Left lung (tissue), 10 donors: ENCODE measurements around the gene EPM2A. TPM values are rescaled to one million over a fixed set of nuclear protein-coding genes. Genes with fewer than 3 reads are reported as not detected.

Experiments
- ATAC-seq: fragments of 200-7000 bp; cut with Tn5 transposase; one replicate; pipeline ENCODE4 v1.9.1; 2020; ENCODE audit warnings: moderate library complexity
- DNase-seq, 4 donors: peaks; one replicate each; pipeline ENCODE4 v3.0.0-alpha.2; 2013 to 2020
- H3K27ac ChIP-seq, 2 donors: fragments of 200-600 bp; sonication (generic) in 1 of 2; one replicate each; pipeline versions ENCODE4 v1.5.0 to v1.8.0; 2020 to 2021
- H3K27me3 ChIP-seq, 2 donors: fragments of 200-600 bp; sonication (generic) in 1 of 2; one replicate each; pipeline versions ENCODE4 v1.5.0 to v1.8.0; 2020 to 2021
- H3K36me3 ChIP-seq, 2 donors: fragments of 200-600 bp; sonication (generic) in 1 of 2; one replicate each; pipeline versions ENCODE4 v1.5.0 to v1.8.0; 2020 to 2021
- H3K4me1 ChIP-seq, 2 donors: fragments of 200-600 bp; one replicate each; pipeline ENCODE4 v1.8.0; 2021
- H3K4me3 ChIP-seq, 2 donors: fragments of 200-600 bp; sonication (generic) in 1 of 2; one replicate each; pipeline versions ENCODE4 v1.5.0 to v1.8.0; 2020 to 2021; ENCODE audit warnings: mild to moderate bottlenecking in 1 of 2
- H3K9me3 ChIP-seq, 2 donors: fragments of 200-600 bp; sonication (generic) in 1 of 2; one replicate each; pipeline versions ENCODE4 v1.5.0 to v1.8.0; 2020 to 2021
- CTCF ChIP-seq, 2 donors: fragments of 200-600 bp; sonication (generic) in 1 of 2; IDR thresholded peaks; one replicate each; pipeline versions ENCODE4 v1.5.0 to v1.8.0; 2021; ENCODE audit warnings: antibody characterized with exemption in 2 of 2
- intact Hi-C, 2 donors: fragments of 100-400 bp; cut with DNase I; formaldehyde crosslinking; loops; one replicate each; pipeline versions ENCODE4 v1.11.2 to v1.14.2; 2022
- polyA plus RNA-seq, 6 donors: library from polyadenylated mRNA; unstranded; fragments of 120-200 nt; gene quantifications; one replicate each; pipeline ENCODE4 v1.2.1, GENCODE V29; 2013; ENCODE audit not compliant: insufficient read length in 6 of 6
- total RNA-seq, 2 donors: library from RNA; stranded (reverse); fragmentation: NEBNext Ultra II Directional; extraction: Animal tissue kit (Norgen Biotek cat#: 25700); gene quantifications; one replicate each; pipeline ENCODE4 v1.2.1, GENCODE V29; 2021
- donor health status: DM: no; HTN: yes; CAD: no.
- donor health status: DM: no; HTN: no; CAD: no.

EPM2A gene
- total and polyA plus RNA-seq, 8 donors = 4.9 to 11.0 (median 6.7) TPM

GRCh38 chr6:145629478-145629877 is 105.8 kb downstream of the EPM2A start:
- DNase-seq = no peak
- no peak for TF ChIP-seq CTCF (IDR thresholded peaks at IDR 0.05)
- ATAC-seq = no peak
- Histone ChIP-seq H3K4me3 (no peak overlapping the region), H3K27me3 (no peaks in the 10 kb centered on the region), H3K36me3 (peaks cover 0 to 10% of the 10 kb centered on the region in 2 donors), H3K4me1 (no peaks in the 10 kb centered on the region), H3K27ac (no peak overlapping the region), H3K9me3 (no peaks in the 10 kb centered on the region)
- intact Hi-C loops = no loop called here

- Histone ChIP-seq H3K27me3 (no peaks in the 10 kb centered on the region), H3K4me1 (no peaks in the 10 kb centered on the region), H3K9me3 (no peaks in the 10 kb centered on the region), H3K36me3 (peaks cover 0 to 10% of the 10 kb centered on the region in 2 donors), H3K4me3 (no peak overlapping the region), H3K27ac (no peak overlapping the region)
- ATAC-seq (no peak), DNase-seq (peak in 1 of 4 donors; percentile 71)
- no peak for TF ChIP-seq CTCF (IDR thresholded peaks at IDR 0.05)
- intact Hi-C loops = no loop called here
Measured at GRCh38 chr6:145627451-145627850, 107.9 kb downstream of the EPM2A start.

DNA sequence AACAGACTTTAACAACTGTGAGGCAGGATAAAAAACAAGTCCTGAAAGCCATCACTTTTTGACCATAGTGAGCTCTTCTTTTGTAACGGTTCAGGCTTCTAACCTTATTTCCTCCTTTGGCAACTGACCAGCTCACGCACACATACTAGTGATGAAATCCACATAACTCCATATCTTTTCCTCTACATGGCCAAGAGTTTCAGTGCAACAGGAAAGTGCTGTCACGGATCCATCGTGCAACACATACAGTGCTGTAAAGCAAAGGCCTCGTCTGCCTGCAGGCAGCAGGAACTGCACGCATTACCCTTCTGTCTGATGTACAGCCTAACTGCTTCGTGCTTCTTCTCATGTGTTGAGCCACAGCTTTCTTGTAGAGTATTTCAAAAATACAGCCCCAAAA is 108.5 kb downstream of the EPM2A start:
- Histone ChIP-seq H3K27ac (no peak overlapping the region), H3K27me3 (no peaks in the 10 kb centered on the region), H3K36me3 (peaks cover 0 to 10% of the 10 kb centered on the region in 2 donors), H3K4me1 (no peaks in the 10 kb centered on the region), H3K4me3 (no peak overlapping the region), H3K9me3 (no peaks in the 10 kb centered on the region)
- ATAC-seq = no peak
- TF ChIP-seq CTCF (IDR thresholded peaks at IDR 0.05) = no peak
- no peak for DNase-seq
- intact Hi-C loops = no loop called here

GRCh38 chr6:145623231-145623630 is 112.1 kb downstream of the EPM2A start:
- no peaks in the 10 kb centered on the region for H3K27me3 ChIP-seq
- H3K4me3 ChIP-seq = no peak overlapping the region
- H3K4me1 ChIP-seq = no peaks in the 10 kb centered on the region
- TF ChIP-seq CTCF (IDR thresholded peaks at IDR 0.05) = no peak
- intact Hi-C loops = no loop called here
- H3K27ac ChIP-seq = no peak overlapping the region
- peaks cover 0 to 10% of the 10 kb centered on the region in 2 donors for H3K36me3 ChIP-seq
- H3K9me3 ChIP-seq = peaks cover 0 to 3% of the 10 kb centered on the region in 2 donors
- no peak for DNase-seq
- ATAC-seq = no peak

DNA sequence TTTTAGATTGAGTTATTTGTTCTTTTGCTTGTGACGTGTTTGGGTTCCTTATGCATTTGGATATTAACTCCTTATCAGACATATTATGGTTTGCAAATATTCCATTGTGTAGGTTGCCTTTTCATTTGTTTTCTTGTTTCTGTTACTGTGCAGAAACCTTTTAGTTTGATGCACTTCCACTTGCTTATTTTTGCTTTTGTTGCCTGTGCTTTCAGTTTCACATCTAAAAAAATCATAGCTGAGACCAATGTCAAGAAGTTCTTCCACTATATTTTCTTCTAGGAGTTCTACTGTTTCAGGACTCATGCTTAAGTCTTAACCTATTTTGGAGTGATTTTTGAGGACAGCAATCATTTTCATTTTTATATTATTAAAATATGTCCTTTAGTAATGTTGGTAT is 113.5 kb downstream of the EPM2A start:
- intact Hi-C loops = no loop called here

More for the DNA sequence above, 113.5 kb downstream of the EPM2A start:
- TF ChIP-seq CTCF (IDR thresholded peaks at IDR 0.05) = no peak
- Histone ChIP-seq H3K4me1 (no peaks in the 10 kb centered on the region), H3K9me3 (peaks cover 0 to 3% of the 10 kb centered on the region in 2 donors), H3K27ac (no peak overlapping the region), H3K4me3 (no peak overlapping the region), H3K27me3 (no peaks in the 10 kb centered on the region), H3K36me3 (peaks cover 0 to under 1% of the 10 kb centered on the region in 2 donors)
- no peak for DNase-seq
- ATAC-seq = no peak
